ENCODE results near the gene KLRC4. TPM values are rescaled to one million over a fixed set of nuclear protein-coding genes. Genes with fewer than 3 reads are reported as not detected.

Gene KLRC4
- total RNA-seq, result 3.1 and 3.3 TPM in 2 replicates
- long read RNA-seq, partial matches to known transcripts, result 0 of 1 reads
- long read RNA-seq, other reads (novel, unspliced or antisense), result 0 of 1 reads

GRCh38 chr12:10409392-10409791 lies at the start of gene KLRC4:
Gene KLRC4, minus strand, starts transcription at chr12:10409757. Its CDS starts 182 bp downstream, at chr12:10409575.
- Mint-ChIP-seq H3K9me3 (ENCODE audit: unreplicated experiment) (peaks cover 9% of the 10 kb centered on the region), H3K4me3 (ENCODE audit: unreplicated experiment) (peak within 1 kb of the TSS; percentile 5), H3K4me1 (ENCODE audit: unreplicated experiment) (peaks cover 6% of the 10 kb centered on the region), H3K27me3 (ENCODE audit: unreplicated experiment) (no peaks in the 10 kb centered on the region), H3K36me3 (ENCODE audit: unreplicated experiment) (peaks cover 23% of the 10 kb centered on the region), H3K27ac (ENCODE audit: unreplicated experiment) (no peak within 1 kb of the TSS)
- TF ChIP-seq, protein P1, sequence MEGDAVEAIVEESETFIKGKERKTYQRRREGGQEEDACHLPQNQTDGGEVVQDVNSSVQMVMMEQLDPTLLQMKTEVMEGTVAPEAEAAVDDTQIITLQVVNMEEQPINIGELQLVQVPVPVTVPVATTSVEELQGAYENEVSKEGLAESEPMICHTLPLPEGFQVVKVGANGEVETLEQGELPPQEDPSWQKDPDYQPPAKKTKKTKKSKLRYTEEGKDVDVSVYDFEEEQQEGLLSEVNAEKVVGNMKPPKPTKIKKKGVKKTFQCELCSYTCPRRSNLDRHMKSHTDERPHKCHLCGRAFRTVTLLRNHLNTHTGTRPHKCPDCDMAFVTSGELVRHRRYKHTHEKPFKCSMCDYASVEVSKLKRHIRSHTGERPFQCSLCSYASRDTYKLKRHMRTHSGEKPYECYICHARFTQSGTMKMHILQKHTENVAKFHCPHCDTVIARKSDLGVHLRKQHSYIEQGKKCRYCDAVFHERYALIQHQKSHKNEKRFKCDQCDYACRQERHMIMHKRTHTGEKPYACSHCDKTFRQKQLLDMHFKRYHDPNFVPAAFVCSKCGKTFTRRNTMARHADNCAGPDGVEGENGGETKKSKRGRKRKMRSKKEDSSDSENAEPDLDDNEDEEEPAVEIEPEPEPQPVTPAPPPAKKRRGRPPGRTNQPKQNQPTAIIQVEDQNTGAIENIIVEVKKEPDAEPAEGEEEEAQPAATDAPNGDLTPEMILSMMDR (IDR thresholded peaks at IDR 0.05), result no peak
- DNase-seq (ENCODE audit: extremely low spot score, unreplicated experiment), result no peak

DNA sequence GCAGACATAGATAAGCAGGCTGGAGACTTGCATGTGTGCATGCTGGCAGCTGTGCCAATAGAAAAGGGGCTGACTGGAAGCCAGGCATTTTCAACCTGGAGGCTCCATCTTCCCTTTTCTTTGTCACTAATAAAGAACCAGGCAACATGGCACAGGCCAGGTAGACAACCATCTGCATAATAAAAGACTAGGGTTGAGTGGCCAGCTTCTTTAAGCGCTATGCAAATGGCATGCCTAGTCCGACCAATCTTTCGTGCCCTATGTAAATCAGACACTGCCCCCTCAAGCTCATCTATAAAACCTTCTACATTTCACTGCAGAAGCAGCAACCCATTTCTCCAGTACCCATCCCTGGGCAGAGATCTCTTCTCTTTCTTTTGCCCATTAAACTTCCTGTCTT lies 48.2 kb upstream of the KLRC4 start:
- no peak for DNase-seq (ENCODE audit: extremely low spot score, unreplicated experiment)
- TF ChIP-seq, protein P1 (IDR thresholded peaks at IDR 0.05), result no peak
- no peaks in the 10 kb centered on the region for H3K4me1 Mint-ChIP-seq (ENCODE audit: unreplicated experiment)
- H3K4me3 Mint-ChIP-seq (ENCODE audit: unreplicated experiment), result no peak overlapping the region
- H3K9me3 Mint-ChIP-seq (ENCODE audit: unreplicated experiment), result peaks cover 43% of the 10 kb centered on the region
- H3K36me3 Mint-ChIP-seq (ENCODE audit: unreplicated experiment), result peaks cover 6% of the 10 kb centered on the region
- peaks cover 3% of the 10 kb centered on the region for H3K27me3 Mint-ChIP-seq (ENCODE audit: unreplicated experiment)
- no peak overlapping the region for H3K27ac Mint-ChIP-seq (ENCODE audit: unreplicated experiment)

DNA sequence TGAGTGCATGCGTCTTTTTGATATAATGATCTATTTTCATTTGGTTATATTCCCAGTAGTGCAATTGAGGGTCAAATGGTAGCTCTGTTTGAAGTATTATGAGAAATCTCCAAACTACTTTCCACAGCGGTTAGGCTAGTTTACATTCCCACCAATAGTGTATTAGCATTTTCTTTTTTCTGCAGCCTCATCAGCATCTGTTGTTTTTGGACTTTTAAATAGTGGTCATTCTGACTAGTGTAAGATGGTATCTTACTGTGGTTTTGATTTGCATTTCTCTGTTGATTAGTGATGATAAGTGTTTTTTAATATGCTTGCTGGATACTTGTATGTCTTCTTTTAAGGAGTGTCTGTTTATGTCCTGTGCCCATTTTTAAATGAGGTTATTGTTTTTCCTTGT lies 47.3 kb upstream of the KLRC4 start:
- Mint-ChIP-seq H3K4me3 (ENCODE audit: unreplicated experiment) (no peak overlapping the region), H3K27me3 (ENCODE audit: unreplicated experiment) (peaks cover 2% of the 10 kb centered on the region), H3K9me3 (ENCODE audit: unreplicated experiment) (peaks cover 34% of the 10 kb centered on the region), H3K4me1 (ENCODE audit: unreplicated experiment) (no peaks in the 10 kb centered on the region), H3K27ac (ENCODE audit: unreplicated experiment) (no peak overlapping the region), H3K36me3 (ENCODE audit: unreplicated experiment) (peaks cover 4% of the 10 kb centered on the region)
- no peak for DNase-seq (ENCODE audit: extremely low spot score, unreplicated experiment)
- TF ChIP-seq, protein P1 (IDR thresholded peaks at IDR 0.05), result no peak

DNA sequence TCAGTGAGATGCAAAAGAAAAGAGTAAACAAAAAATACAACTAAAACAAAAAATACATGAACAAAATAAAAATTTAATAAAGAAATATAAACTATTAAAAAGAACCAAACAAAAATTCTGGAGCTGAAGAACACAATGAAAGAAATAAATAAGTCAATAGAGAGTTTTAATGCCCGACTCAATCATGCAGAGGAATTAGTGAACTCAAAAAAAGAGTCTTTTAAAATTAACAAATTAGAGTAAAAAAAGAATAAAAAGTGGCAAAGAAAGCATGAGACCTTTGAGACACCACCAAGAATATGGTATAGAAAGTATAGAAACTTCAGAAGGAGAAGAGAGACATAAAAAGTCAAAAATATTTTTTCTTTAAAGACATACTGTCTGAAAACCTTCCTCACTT lies 46.2 kb upstream of the KLRC4 start:
- H3K4me3 Mint-ChIP-seq (ENCODE audit: unreplicated experiment), result no peak overlapping the region
- peaks cover 3% of the 10 kb centered on the region for H3K36me3 Mint-ChIP-seq (ENCODE audit: unreplicated experiment)
- H3K27me3 Mint-ChIP-seq (ENCODE audit: unreplicated experiment), result no peaks in the 10 kb centered on the region
- peaks cover 31% of the 10 kb centered on the region for H3K9me3 Mint-ChIP-seq (ENCODE audit: unreplicated experiment)
- DNase-seq (ENCODE audit: extremely low spot score, unreplicated experiment), result no peak
- TF ChIP-seq, protein P1 (IDR thresholded peaks at IDR 0.05), result no peak
- H3K4me1 Mint-ChIP-seq (ENCODE audit: unreplicated experiment), result no peaks in the 10 kb centered on the region
- H3K27ac Mint-ChIP-seq (ENCODE audit: unreplicated experiment), result no peak overlapping the region

GRCh38 chr12:10454531-10454930 lies 45.0 kb upstream of the KLRC4 start:
- H3K36me3 Mint-ChIP-seq (ENCODE audit: unreplicated experiment), result peaks cover 3% of the 10 kb centered on the region
- TF ChIP-seq, protein P1 (IDR thresholded peaks at IDR 0.05), result no peak
- no peaks in the 10 kb centered on the region for H3K4me1 Mint-ChIP-seq (ENCODE audit: unreplicated experiment)
- H3K9me3 Mint-ChIP-seq (ENCODE audit: unreplicated experiment), result peaks cover 31% of the 10 kb centered on the region
- H3K27me3 Mint-ChIP-seq (ENCODE audit: unreplicated experiment), result no peaks in the 10 kb centered on the region
- H3K4me3 Mint-ChIP-seq (ENCODE audit: unreplicated experiment), result no peak overlapping the region
- no peak overlapping the region for H3K27ac Mint-ChIP-seq (ENCODE audit: unreplicated experiment)
- DNase-seq (ENCODE audit: extremely low spot score, unreplicated experiment), result no peak
